HG03095 (cell line): Measurements from ENCODE around the gene MET.
"Not testable (repeated sequence)": the region's sequence is repeated elsewhere in the genome, so short reads cannot be mapped to it uniquely, and the experiment has no call there.

Experiments used
- ATAC-seq: cut with Tn5 transposase; IDR thresholded peaks from one replicate; pipeline ENCODE4 v1.9.1; 2021; ENCODE audit warnings: moderate library complexity; ENCODE audit not compliant: unreplicated experiment

MET gene

GRCh38 chr7:116697761-116698160 is 25.8 kb downstream of the MET start:
- ATAC-seq = no peak

DNA sequence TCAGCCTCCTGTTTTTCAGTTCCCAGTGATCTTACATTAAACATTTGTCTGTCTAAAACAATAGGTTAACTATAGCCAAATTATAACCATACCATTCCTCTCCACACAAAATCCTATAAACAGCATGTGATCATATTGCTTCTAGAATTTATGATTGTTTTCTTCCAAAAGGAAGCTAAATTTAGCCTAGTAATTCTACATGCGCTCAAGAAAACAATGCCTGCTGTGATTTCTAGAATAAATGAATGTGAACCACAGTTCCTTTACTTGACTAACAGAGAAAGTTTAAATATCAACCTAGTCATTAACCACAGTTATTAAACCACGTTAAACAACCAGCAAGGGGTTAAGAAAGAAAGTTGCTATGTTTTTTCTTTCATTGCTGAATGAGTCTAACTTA is 26.4 kb downstream of the MET start:
- no peak for ATAC-seq

DNA sequence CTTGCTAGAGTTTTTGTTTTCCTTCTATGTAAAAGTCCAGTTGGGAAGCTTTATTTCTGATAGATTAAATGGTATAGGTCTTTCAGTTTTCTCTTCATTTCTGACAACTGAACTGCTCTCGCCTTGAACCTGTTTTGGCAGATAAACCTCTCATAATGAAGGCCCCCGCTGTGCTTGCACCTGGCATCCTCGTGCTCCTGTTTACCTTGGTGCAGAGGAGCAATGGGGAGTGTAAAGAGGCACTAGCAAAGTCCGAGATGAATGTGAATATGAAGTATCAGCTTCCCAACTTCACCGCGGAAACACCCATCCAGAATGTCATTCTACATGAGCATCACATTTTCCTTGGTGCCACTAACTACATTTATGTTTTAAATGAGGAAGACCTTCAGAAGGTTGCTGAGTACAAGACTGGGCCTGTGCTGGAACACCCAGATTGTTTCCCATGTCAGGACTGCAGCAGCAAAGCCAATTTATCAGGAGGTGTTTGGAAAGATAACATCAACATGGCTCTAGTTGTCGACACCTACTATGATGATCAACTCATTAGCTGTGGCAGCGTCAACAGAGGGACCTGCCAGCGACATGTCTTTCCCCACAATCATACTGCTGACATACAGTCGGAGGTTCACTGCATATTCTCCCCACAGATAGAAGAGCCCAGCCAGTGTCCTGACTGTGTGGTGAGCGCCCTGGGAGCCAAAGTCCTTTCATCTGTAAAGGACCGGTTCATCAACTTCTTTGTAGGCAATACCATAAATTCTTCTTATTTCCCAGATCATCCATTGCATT is 27.1 kb downstream of the MET start:
- ATAC-seq = no peak

DNA sequence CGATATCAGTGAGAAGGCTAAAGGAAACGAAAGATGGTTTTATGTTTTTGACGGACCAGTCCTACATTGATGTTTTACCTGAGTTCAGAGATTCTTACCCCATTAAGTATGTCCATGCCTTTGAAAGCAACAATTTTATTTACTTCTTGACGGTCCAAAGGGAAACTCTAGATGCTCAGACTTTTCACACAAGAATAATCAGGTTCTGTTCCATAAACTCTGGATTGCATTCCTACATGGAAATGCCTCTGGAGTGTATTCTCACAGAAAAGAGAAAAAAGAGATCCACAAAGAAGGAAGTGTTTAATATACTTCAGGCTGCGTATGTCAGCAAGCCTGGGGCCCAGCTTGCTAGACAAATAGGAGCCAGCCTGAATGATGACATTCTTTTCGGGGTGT is 27.7 kb downstream of the MET start:
- no peak for ATAC-seq

DNA sequence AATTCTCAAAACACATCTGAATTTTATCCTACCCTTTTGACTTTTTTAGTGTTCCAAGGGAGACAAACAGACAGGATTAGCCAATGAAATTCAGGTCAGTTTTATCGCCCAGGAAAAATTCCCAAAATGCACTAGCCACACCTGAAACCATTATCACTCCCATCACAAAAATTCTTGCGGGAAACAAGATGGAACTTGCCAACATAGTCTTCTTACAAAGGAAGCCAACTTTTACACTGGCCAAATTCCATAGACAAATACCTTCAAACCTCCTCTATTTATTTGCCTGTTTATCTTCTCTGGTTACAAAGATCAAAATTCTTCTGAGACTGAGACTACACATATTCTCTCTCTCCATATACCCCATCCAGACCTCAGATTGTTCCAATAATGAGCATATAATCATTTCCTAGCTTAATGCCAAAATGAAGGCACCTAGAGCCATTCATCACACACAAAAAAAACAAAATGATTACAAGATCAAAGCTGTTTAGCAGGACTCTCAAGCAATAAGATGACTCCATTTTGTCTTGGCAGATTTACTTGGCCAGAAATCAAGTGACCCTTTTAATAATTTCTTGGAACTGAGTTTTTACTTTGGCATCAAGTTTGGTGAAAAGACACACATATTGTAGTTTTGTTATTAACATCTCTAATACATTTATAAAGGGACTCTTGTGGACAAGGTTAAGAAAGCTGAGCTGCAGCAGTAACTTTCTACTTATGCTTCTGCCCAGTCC is 30.2 kb downstream of the MET start:
- no peak for ATAC-seq

- ATAC-seq = no peak
Observed at GRCh38 chr7:116704650-116705228, 32.7 kb downstream of the MET start.

- ATAC-seq = no peak
Observed at GRCh38 chr7:116705419-116705818, 33.4 kb downstream of the MET start.

GRCh38 chr7:116706668-116707126 is 34.7 kb downstream of the MET start:
- ATAC-seq = no peak

- no peak for ATAC-seq
Observed at GRCh38 chr7:116707289-116707688, 35.3 kb downstream of the MET start.

DNA sequence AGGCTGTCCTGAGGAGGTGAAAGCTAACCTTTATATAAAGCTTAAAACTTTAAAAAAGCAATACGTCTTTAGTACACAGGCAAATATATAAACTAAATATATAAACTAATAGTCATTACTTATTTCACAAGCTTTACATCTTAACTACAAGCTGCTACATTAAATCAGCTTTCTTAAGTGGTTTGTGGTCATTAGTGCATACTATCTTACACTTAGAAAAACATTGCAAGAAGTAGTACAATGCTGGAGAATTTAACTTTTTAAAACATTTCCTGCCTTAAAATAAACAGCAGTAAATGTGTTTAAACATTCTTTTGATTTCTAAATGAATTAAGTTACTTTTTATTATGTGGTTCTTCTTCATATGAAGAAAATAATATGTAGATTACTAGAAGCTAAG is 36.3 kb downstream of the MET start:
- ATAC-seq = no peak

DNA sequence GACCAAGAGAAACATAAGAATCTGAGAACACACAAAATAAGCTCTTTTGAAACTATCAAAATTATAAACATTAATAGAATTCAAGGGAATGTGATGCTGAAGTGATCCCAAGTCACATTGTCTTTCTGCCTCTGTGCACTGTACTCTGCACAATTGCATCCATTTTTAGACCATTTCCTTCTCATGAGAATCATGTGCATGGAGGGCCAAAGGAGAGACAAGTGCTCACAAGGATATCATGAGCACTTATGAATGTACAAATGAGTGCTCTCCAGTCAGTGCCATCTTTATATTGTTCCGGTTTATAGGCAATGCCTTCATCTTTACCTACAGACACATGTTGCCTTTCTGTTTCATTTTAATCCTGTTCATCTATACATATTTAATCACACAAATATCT is 36.9 kb downstream of the MET start:
- no peak for ATAC-seq

- ATAC-seq = no peak
Observed at GRCh38 chr7:116709336-116709735, 37.3 kb downstream of the MET start.

- ATAC-seq = no peak
Observed at GRCh38 chr7:116710764-116711452, 38.9 kb downstream of the MET start.

GRCh38 chr7:116711790-116712189 is 39.8 kb downstream of the MET start:
- no peak for ATAC-seq

DNA sequence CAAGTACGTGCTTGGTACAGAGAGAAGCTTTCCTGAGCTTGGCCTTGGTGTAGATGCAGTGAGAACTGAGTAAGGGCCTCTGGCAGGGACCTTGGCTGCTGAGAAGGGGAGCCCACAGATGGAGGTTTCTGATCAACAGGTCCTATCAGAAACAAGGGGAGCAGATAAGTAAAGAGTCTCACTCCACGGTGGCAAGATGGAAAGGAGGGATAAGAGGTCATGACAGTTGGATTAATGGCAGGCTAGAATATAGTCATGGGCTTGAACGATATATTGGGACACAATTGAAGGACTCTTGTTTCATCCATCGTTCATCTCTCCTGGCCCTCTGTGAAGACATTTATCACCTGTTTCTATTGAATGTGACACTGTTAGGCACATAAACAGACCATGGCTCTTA is 41.5 kb downstream of the MET start:
- ATAC-seq = no peak

DNA sequence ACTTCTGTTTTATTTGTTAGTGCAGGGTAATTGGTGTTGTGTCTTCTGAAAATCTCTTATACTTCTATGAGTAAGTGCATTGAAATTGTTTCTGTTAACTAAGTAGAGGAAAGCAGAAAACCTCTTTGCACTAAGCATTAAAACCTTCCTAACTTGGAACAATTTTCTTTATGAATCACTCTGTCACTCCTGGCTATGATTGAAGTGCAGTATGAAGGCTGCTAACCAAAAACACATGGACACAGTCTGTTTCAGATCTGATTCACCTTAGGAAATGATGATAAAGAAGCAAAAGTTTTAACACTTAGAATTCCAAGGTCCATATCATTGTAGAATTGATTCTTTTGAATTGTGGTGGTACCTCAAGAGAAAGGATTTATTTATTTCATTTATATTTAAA is 41.9 kb downstream of the MET start:
- ATAC-seq = no peak

GRCh38 chr7:116715077-116715476 is 43.1 kb downstream of the MET start:
- ATAC-seq = no peak

DNA sequence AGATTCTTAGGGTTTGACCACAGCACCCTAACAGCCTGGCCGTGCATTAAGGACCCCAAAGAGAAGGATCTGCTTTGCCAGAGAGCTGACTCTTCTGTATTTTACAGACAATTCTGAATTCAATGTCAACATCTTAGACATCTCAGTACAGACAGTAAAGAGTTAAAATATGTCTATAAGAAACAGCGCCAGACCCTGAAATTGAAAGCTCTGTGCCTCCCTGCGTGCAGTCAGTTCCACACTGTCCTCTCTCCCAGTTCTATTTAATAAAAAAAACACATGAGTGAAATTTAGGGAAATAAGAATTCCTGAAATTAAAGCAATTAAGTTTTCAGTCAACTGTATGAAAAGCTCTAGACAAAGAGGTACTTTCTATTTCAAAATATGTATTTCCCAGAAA is 45.1 kb downstream of the MET start:
- ATAC-seq = no peak

GRCh38 chr7:116723959-116724529 is 52.0 kb downstream of the MET start:
- not testable (repeated sequence) for ATAC-seq

DNA sequence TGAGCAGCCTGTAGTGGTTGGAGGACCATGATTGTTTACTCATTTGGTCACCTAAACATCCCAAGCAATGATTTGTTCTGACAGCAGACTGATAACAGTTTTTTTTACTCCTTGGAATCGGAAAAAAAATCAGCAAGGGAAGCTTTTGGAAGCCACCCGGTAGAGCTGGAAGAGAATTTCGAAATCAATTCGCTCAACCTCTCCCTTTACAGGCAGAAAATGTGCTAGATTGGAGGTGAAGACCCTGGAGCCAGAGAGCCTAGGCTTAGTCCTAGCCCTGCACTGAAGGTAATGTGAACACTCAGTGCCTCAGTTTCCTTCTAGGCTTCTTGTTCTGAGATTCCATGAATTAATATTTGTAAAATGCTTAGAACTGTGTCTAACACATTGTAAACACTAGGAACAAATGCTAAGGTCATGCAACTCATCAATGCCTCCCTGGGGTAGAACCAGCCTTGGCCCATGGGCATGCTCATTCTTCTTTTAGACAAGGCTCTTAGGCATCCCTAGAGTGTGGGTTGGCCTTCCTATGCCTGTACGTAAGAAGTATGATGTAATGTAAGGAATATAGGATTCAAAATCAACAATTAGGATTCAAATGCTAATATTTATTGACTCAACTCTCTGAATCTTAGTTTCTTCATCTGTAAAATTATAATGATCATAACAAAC is 52.7 kb downstream of the MET start:
- ATAC-seq = no peak

- ATAC-seq = no peak
Observed at GRCh38 chr7:116726149-116726548, 54.2 kb downstream of the MET start.
